ENCODE measurements around the gene HECTD2.
"Not testable (repeated sequence)": the region's sequence is repeated elsewhere in the genome, so short reads cannot be mapped to it uniquely, and the experiment has no call there.

The HECTD2 gene

GRCh38 chr10:91412354-91413087, 2.4 kb downstream of the HECTD2 start:
- no peak for DNase-seq

- no peak for DNase-seq
Measured at GRCh38 chr10:91415816-91416215, 5.7 kb downstream of the HECTD2 start.

- DNase-seq = no peak
Measured at GRCh38 chr10:91416339-91416855, 6.3 kb downstream of the HECTD2 start.

GRCh38 chr10:91418416-91418815, 8.3 kb downstream of the HECTD2 start:
- no peak for DNase-seq

GRCh38 chr10:91420868-91421267, 10.7 kb downstream of the HECTD2 start:
- DNase-seq = no peak

- DNase-seq = no peak
Measured at GRCh38 chr10:91422915-91423314, 12.8 kb downstream of the HECTD2 start.

GRCh38 chr10:91424016-91424415, 13.9 kb downstream of the HECTD2 start:
- peak; percentile 26 for DNase-seq

- DNase-seq = no peak
Measured at GRCh38 chr10:91432175-91432574, 22.0 kb downstream of the HECTD2 start.

GRCh38 chr10:91433620-91434019, 23.5 kb downstream of the HECTD2 start:
- no peak for DNase-seq

- DNase-seq = no peak
Measured at GRCh38 chr10:91434041-91434440, 23.9 kb downstream of the HECTD2 start.

- DNase-seq = no peak
Measured at GRCh38 chr10:91435241-91435640, 25.1 kb downstream of the HECTD2 start.

- DNase-seq = not testable (repeated sequence)
Measured at GRCh38 chr10:91438228-91438627, 28.1 kb downstream of the HECTD2 start.

GRCh38 chr10:91444211-91445182, 34.4 kb downstream of the HECTD2 start:
- no peak for DNase-seq

GRCh38 chr10:91452063-91452462, 41.9 kb downstream of the HECTD2 start:
- DNase-seq = no peak

GRCh38 chr10:91453535-91453934, 43.4 kb downstream of the HECTD2 start:
- DNase-seq = no peak

GRCh38 chr10:91455135-91455534, 45.0 kb downstream of the HECTD2 start:
- DNase-seq = not testable (repeated sequence)

- no peak for DNase-seq
Measured at GRCh38 chr10:91460681-91461080, 50.5 kb downstream of the HECTD2 start.

GRCh38 chr10:91462423-91462822, 52.3 kb downstream of the HECTD2 start:
- no peak for DNase-seq

GRCh38 chr10:91464500-91464899, 54.4 kb downstream of the HECTD2 start:
- no peak for DNase-seq

- no peak for DNase-seq
Measured at GRCh38 chr10:91465261-91465660, 55.1 kb downstream of the HECTD2 start.

GRCh38 chr10:91467114-91467513, 57.0 kb downstream of the HECTD2 start:
- DNase-seq = no peak

- no peak for DNase-seq
Measured at GRCh38 chr10:91471602-91472001, 61.5 kb downstream of the HECTD2 start.

- DNase-seq = no peak
Measured at GRCh38 chr10:91472911-91473310, 62.8 kb downstream of the HECTD2 start.

GRCh38 chr10:91474009-91474408, 63.9 kb downstream of the HECTD2 start:
- DNase-seq = no peak
